Measurements from ENCODE around the gene FAM135A.

DNA sequence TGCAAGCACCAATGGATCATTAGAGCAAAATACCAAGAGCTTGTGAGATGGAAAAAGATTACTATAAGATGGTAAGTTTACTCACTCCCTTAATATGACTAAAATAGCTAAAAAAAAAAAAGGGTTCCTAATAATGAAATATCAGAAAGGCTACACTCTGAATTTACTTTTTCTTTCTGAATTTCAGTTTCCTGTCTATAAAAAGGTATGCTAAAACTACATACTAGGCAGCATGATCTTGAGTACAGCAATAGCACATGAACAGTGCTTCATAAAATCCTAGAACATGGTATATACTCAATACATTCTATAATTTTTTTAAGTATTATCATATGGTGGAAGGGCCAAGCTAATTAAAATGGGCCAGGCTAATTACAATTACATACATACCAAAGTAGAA, 24.0 kb upstream of the FAM135A start:
- no peak for TF ChIP-seq POLR2A (IDR thresholded peaks at IDR 0.05; ENCODE audit: insufficient read depth in 1 of 2, low read depth in 2 of 2, low read length in 2 of 2)
- TF ChIP-seq BRCA1 (CRISPR knock-in tag; IDR thresholded peaks at IDR 0.05), result no peak
- no peak for TF ChIP-seq CREM (IDR thresholded peaks at IDR 0.05)
- TF ChIP-seq CREM (CRISPR knock-in tag; IDR thresholded peaks at IDR 0.05), result no peak
- TF ChIP-seq, protein P1, sequence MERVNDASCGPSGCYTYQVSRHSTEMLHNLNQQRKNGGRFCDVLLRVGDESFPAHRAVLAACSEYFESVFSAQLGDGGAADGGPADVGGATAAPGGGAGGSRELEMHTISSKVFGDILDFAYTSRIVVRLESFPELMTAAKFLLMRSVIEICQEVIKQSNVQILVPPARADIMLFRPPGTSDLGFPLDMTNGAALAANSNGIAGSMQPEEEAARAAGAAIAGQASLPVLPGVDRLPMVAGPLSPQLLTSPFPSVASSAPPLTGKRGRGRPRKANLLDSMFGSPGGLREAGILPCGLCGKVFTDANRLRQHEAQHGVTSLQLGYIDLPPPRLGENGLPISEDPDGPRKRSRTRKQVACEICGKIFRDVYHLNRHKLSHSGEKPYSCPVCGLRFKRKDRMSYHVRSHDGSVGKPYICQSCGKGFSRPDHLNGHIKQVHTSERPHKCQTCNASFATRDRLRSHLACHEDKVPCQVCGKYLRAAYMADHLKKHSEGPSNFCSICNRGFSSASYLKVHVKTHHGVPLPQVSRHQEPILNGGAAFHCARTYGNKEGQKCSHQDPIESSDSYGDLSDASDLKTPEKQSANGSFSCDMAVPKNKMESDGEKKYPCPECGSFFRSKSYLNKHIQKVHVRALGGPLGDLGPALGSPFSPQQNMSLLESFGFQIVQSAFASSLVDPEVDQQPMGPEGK (CRISPR knock-in tag; IDR thresholded peaks at IDR 0.05), result no peak
- TF ChIP-seq, protein P2, sequence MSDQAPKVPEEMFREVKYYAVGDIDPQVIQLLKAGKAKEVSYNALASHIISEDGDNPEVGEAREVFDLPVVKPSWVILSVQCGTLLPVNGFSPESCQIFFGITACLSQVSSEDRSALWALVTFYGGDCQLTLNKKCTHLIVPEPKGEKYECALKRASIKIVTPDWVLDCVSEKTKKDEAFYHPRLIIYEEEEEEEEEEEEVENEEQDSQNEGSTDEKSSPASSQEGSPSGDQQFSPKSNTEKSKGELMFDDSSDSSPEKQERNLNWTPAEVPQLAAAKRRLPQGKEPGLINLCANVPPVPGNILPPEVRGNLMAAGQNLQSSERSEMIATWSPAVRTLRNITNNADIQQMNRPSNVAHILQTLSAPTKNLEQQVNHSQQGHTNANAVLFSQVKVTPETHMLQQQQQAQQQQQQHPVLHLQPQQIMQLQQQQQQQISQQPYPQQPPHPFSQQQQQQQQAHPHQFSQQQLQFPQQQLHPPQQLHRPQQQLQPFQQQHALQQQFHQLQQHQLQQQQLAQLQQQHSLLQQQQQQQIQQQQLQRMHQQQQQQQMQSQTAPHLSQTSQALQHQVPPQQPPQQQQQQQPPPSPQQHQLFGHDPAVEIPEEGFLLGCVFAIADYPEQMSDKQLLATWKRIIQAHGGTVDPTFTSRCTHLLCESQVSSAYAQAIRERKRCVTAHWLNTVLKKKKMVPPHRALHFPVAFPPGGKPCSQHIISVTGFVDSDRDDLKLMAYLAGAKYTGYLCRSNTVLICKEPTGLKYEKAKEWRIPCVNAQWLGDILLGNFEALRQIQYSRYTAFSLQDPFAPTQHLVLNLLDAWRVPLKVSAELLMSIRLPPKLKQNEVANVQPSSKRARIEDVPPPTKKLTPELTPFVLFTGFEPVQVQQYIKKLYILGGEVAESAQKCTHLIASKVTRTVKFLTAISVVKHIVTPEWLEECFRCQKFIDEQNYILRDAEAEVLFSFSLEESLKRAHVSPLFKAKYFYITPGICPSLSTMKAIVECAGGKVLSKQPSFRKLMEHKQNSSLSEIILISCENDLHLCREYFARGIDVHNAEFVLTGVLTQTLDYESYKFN (CRISPR knock-in tag; conservative IDR thresholded peaks at IDR 0.05), result no peak
- TF ChIP-seq, protein P3, sequence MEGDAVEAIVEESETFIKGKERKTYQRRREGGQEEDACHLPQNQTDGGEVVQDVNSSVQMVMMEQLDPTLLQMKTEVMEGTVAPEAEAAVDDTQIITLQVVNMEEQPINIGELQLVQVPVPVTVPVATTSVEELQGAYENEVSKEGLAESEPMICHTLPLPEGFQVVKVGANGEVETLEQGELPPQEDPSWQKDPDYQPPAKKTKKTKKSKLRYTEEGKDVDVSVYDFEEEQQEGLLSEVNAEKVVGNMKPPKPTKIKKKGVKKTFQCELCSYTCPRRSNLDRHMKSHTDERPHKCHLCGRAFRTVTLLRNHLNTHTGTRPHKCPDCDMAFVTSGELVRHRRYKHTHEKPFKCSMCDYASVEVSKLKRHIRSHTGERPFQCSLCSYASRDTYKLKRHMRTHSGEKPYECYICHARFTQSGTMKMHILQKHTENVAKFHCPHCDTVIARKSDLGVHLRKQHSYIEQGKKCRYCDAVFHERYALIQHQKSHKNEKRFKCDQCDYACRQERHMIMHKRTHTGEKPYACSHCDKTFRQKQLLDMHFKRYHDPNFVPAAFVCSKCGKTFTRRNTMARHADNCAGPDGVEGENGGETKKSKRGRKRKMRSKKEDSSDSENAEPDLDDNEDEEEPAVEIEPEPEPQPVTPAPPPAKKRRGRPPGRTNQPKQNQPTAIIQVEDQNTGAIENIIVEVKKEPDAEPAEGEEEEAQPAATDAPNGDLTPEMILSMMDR (CRISPR knock-in tag; IDR thresholded peaks at IDR 0.05), result no peak
- no peak for TF ChIP-seq EZH2 (conservative IDR thresholded peaks at IDR 0.05; ENCODE audit: low read depth, low read length)
